ENCODE results near the gene PAQR3.

- TF ChIP-seq CTCF (conservative IDR thresholded peaks at IDR 0.05; ENCODE audit: low read depth, low read length) (no peak), POLR2A (IDR thresholded peaks at IDR 0.05; ENCODE audit: low read depth, low read length) (no peak), MAFK (IDR thresholded peaks at IDR 0.05; ENCODE audit: low read depth, low read length) (no peak)
These were observed 49.3 kb downstream of the PAQR3 start for GRCh38 chr4:78889955-78890354.

Measured in IMR-90 (cell line).